Activated T-cell treated with anti-CD3 and anti-CD28 coated beads for 24 hours (primary cell): Measurements from ENCODE around the gene CYP4V2.
A peak's percentile ranks its signal among the peaks of the same experiment; 100 is the strongest.

ENCODE experiments used
- DNase-seq: peaks from one replicate; pipeline ENCODE4 v3.0.0-alpha.2; 2020; ENCODE audit warnings: low read depth

The CYP4V2 gene

GRCh38 chr4:186191200-186192065 is at the start of gene CYP4V2:
TSS of gene CYP4V2 (plus strand) at chr4:186191567. CDS start at chr4:186191824, 257 bp downstream.
- DNase-seq, result peak; percentile 85

- no peak for DNase-seq
Measured at GRCh38 chr4:186144198-186144945, 47.0 kb upstream of the CYP4V2 start.

GRCh38 chr4:186144946-186145569 is 46.3 kb upstream of the CYP4V2 start:
- no peak for DNase-seq

- DNase-seq, result no peak
Measured at GRCh38 chr4:186146458-186146857, 44.9 kb upstream of the CYP4V2 start.

GRCh38 chr4:186148336-186148975 is 42.9 kb upstream of the CYP4V2 start:
- DNase-seq, result no peak

- no peak for DNase-seq
Measured at GRCh38 chr4:186149872-186150271, 41.5 kb upstream of the CYP4V2 start.

GRCh38 chr4:186150926-186151325 is 40.4 kb upstream of the CYP4V2 start:
- no peak for DNase-seq

- DNase-seq, result no peak
Measured at GRCh38 chr4:186151499-186151898, 39.9 kb upstream of the CYP4V2 start.

- DNase-seq, result no peak
Measured at GRCh38 chr4:186158021-186158813, 33.1 kb upstream of the CYP4V2 start.

GRCh38 chr4:186158966-186159365 is 32.4 kb upstream of the CYP4V2 start:
- DNase-seq, result no peak

GRCh38 chr4:186159613-186160012 is 31.8 kb upstream of the CYP4V2 start:
- no peak for DNase-seq

- no peak for DNase-seq
Measured at GRCh38 chr4:186161138-186161537, 30.2 kb upstream of the CYP4V2 start.

- DNase-seq, result no peak
Measured at GRCh38 chr4:186166852-186167512, 24.4 kb upstream of the CYP4V2 start.

- no peak for DNase-seq
Measured at GRCh38 chr4:186167605-186168004, 23.8 kb upstream of the CYP4V2 start.

GRCh38 chr4:186168750-186169149 is 22.6 kb upstream of the CYP4V2 start:
- DNase-seq, result no peak

- DNase-seq, result no peak
Measured at GRCh38 chr4:186169333-186169944, 21.9 kb upstream of the CYP4V2 start.

- no peak for DNase-seq
Measured at GRCh38 chr4:186169945-186170802, 21.2 kb upstream of the CYP4V2 start.

- DNase-seq, result no peak
Measured at GRCh38 chr4:186170966-186171365, 20.4 kb upstream of the CYP4V2 start.

- DNase-seq, result no peak
Measured at GRCh38 chr4:186172546-186172945, 18.8 kb upstream of the CYP4V2 start.
